Measurements from ENCODE around the gene ABHD17A. TPM values are rescaled to one million over a fixed set of nuclear protein-coding genes. Genes with fewer than 3 reads are reported as not detected.

The ABHD17A gene
- total RNA-seq, 1 donor from 2014 or later, result 76.4 TPM

DNA sequence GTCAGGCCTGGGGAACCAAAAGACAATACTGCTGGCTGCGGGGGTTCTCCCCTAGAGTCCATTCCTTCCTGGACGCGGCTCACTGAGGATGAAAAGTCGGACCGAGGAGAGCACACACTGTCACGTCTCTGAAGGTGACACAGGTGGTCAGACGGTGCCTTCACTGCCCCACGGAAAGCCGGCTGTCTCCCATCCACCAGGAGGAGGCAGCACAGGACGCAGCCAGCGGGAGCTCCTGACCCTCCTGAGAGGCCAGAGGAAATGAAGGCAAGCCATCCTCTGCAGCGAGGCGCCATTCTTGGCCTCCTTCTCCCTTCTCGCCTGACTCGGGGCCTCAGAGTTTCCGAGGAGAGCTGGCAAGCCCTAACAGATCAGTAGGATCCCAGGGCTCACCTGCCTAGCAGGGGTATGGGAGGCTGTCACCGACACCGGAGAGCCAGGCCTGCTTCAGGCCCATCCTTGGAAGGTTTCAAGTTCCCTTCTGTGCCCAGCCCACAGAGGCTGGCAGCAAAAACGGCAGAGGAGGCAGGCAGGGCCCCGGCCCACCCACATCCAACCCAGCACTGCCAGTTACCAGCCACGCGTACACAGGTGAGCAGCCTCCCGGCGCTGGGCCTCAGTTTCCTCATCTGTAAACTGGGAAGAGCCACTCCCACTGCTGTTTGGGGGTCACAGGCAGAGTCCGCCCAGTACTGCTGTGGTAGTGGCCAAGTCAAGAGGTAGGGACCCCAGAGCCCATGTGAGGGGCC is 41.5 kb downstream of the ABHD17A start:
- Histone ChIP-seq H3K4me1 (peaks cover 84% of the 10 kb centered on the region), H3K36me3 (peaks cover 24% of the 10 kb centered on the region), H3K27ac (peak overlapping the region; percentile 11), H3K9me3 (no peaks in the 10 kb centered on the region), H3K27me3 (ENCODE audit: low read depth) (no peaks in the 10 kb centered on the region), H3K4me3 (no peak overlapping the region)
- no peak for ATAC-seq
- intact Hi-C loops (cut with DNase I), result no loop called here
- peak; percentile 8 for TF ChIP-seq CTCF (IDR thresholded peaks at IDR 0.05)
- no peak for DNase-seq

DNA sequence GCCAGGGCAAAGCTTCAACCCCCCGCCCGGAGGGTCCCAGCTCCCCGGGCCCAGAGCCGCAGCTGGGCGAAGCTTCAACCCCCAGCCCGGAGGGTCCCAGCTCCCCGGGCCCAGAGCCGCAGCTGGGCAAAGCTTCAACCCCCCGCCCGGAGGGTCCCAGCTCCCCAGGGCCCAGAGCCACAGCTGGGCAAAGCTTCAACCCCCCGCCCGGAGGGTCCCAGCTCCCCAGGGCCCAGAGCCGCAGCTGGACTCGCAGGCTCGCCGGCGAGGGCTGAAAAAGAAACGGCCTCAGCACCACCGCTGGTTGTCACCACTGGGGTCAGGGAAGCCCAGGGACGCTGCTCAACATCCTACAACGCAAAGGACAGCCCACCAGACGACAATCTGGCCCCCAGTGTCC is 42.2 kb downstream of the ABHD17A start:
- H3K4me1 ChIP-seq, result peaks cover 84% of the 10 kb centered on the region
- H3K4me3 ChIP-seq, result no peak overlapping the region
- H3K36me3 ChIP-seq, result peaks cover 26% of the 10 kb centered on the region
- no peaks in the 10 kb centered on the region for H3K27me3 ChIP-seq (ENCODE audit: low read depth)
- TF ChIP-seq CTCF (IDR thresholded peaks at IDR 0.05), result no peak
- intact Hi-C loops (cut with DNase I), result no loop called here
- no peak for ATAC-seq
- H3K27ac ChIP-seq, result no peak overlapping the region
- H3K9me3 ChIP-seq, result no peaks in the 10 kb centered on the region
- DNase-seq, result no peak

GRCh38 chr19:1841209-1841924 is 43.9 kb downstream of the ABHD17A start:
- Histone ChIP-seq H3K4me3 (peak overlapping the region; percentile 40), H3K27me3 (ENCODE audit: low read depth) (no peaks in the 10 kb centered on the region), H3K36me3 (peaks cover 26% of the 10 kb centered on the region), H3K27ac (peak overlapping the region; percentile 58), H3K4me1 (peaks cover 82% of the 10 kb centered on the region), H3K9me3 (no peaks in the 10 kb centered on the region)
- intact Hi-C loops (cut with DNase I), result no loop called here
- ATAC-seq (no peak), DNase-seq (no peak)
- TF ChIP-seq CTCF (IDR thresholded peaks at IDR 0.05), result no peak

GRCh38 chr19:1840541-1841115 is 44.7 kb downstream of the ABHD17A start:
- H3K4me3 ChIP-seq, result peak overlapping the region; percentile 40
- peaks cover 26% of the 10 kb centered on the region for H3K36me3 ChIP-seq
- intact Hi-C loops (cut with DNase I), result no loop called here
- peaks cover 74% of the 10 kb centered on the region for H3K4me1 ChIP-seq
- no peaks in the 10 kb centered on the region for H3K9me3 ChIP-seq
- no peaks in the 10 kb centered on the region for H3K27me3 ChIP-seq (ENCODE audit: low read depth)
- no peak for DNase-seq
- H3K27ac ChIP-seq, result peak overlapping the region; percentile 58
- ATAC-seq, result no peak
- TF ChIP-seq CTCF (IDR thresholded peaks at IDR 0.05), result no peak

GRCh38 chr19:1839658-1840540 is 45.4 kb downstream of the ABHD17A start:
- intact Hi-C loops (cut with DNase I), result no loop called here
- TF ChIP-seq CTCF (IDR thresholded peaks at IDR 0.05), result no peak
- Histone ChIP-seq H3K27me3 (ENCODE audit: low read depth) (no peaks in the 10 kb centered on the region), H3K4me3 (no peak overlapping the region), H3K27ac (peak overlapping the region; percentile 7), H3K4me1 (peaks cover 71% of the 10 kb centered on the region), H3K9me3 (no peaks in the 10 kb centered on the region), H3K36me3 (peaks cover 22% of the 10 kb centered on the region)
- ATAC-seq, result no peak
- DNase-seq, result no peak

All from lower lobe of right lung (tissue), 2 donors.